CD4-positive, alpha-beta T cell treated with Interleukin-21 for 1 hour (primary cell): ENCODE results near the gene THADA.

Experiments used
- DNase-seq: peaks from one replicate; pipeline ENCODE4 v3.0.0-alpha.2; 2020

The THADA gene

DNA sequence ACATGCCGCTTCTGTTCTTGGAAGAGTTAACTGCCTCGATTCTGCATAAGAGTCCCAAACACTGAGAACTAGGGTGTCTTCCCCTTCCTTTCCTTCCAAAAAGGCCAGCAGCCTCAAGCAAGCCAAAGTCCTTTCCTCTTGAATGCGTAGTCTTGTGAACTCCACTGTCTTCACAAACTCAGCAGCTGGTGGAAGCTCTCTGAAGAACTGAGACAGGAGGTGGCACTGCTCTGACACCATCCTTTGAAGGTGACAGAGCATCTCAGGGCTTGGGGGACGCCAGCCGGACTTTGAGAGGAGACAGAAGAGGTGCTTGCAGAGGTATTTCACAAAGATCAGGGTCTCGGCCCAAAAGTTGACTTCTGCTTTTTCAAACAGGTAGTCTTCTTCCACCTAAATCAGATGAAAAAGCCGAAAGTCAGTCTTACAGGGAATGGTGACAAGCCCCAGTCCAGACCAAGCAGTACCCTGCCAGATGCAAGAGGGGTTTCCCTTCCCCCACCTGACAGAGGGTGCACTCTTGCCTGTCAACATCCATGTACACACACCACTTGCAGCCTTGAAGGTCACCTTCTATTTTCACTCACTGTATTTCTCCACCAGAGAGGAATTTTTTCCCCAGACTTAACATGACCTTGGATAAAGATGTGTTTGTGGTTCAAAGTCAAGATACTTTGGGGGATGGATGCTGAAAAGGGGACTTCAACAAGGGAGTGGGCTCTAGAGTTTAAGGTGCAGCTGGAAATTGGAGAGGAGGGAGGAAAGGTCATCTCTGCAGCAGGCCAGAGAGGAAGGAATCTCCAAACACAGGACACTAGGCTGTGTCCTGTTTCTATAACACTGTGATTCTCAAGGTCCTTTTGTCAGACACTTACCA, 364.6 kb downstream of the THADA start:
- no peak for DNase-seq

DNA sequence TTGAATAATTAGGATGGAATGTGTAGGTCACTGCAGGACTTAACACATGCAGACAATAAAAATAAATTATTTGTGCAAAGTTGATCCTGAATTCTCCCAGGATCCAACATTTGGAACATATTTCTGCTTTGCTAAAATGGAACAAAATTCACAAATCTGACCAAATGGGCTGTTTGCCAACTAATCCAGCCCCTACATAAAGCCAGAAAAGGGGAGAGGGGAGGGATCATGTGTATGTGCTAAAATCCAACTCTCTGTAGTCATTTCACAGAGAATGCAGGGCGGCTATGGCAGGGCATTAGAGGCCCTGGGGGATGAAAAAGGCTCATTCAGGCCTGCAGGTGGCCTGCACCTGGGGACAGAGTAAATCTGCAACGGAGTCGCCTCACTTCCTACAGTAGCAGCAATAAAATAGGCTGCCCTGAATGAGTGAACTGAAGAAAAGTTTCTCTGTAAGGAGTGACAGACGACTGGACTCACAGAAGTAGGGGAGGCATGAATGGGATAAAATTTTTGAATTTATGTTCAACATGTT, 365.4 kb downstream of the THADA start:
- no peak for DNase-seq

- peak; percentile 48 for DNase-seq
Observed at GRCh38 chr2:43228756-43229659, 366.8 kb downstream of the THADA start.

DNA sequence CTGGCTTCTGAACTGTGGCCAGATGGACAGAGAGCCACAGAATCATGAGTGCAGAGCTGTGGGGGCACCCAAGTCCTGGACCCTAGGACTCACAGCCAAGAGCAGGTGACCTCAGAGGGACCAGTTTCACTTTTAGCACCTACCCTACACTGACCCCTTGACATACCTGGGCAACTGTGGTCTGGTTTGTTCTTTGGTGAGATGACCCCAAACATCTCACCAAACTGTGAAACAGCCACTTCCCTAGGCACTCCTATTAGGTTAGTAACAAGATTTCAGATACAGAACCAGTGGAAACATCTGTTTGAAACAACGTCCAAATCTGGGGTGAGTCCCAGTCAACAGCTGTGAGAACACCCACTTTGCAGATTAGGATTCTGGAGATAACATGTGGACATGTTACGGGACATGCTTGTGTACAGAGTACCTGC, 367.5 kb downstream of the THADA start:
- no peak for DNase-seq

DNA sequence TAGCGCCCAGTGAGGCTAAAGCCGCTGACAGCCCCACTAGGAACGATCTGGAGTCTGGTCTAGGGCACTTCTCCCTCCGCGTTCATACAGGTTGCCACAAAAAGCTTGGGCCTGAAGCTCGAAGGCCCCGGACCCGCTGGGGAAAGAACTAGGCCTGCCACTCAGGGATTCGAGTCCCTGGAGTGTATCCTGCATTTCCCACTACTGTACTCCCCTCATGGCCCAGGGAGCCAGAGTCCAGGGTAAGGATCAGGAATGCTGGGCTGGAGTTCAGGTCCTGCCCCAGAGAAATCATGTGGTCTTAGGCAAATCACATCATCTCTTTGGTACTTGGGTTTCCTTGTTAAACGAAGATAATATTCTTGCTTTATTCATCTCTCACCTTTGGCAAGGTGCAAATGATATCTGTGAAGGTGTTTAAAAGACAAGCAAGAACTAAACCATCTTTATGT, 368.0 kb downstream of the THADA start:
- peak; percentile 18 for DNase-seq

DNA sequence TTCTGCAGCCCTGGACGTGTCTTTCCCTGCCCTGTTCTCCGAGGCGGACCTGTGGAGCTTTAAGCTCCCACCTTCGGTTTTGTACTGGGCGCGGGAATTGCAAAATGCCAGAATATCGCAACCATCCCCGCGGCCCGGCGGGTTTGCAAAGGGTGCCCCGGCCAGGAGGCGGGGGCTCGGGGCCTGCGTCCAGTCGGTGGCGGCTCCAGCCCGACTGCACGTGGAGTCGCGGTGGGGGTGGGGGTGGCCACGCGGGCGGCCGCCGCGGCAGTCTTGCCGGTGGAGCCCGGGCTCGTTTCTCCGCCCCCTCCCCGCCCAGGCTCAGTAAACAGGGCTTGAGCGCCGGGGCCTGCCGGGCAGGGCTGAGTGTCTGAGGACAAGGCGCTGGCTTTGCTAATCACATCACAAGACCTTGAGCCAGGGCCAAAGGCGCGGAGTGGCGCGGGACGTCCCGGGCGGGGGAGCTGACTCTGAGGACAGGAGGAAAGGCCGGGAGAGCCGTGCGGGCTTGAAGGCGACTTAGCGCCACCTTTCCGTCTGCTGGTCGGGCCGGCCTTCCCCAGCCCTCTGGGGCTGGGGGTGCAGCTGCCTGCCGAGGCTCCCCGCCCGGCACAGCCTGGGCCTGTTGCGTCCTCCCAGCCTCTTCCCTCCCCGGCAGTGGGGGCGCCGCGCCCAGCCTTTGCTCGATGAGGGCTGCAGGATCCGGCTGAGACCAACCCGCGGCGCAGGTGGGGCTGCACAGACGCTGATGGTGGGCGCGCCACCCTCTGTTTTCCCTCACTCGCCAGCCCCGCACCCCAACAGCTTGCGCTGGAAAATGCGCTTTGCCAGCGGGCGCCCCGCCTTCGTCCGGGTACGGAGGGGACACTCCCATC, 368.6 kb downstream of the THADA start:
- DNase-seq: peak; percentile 56

DNA sequence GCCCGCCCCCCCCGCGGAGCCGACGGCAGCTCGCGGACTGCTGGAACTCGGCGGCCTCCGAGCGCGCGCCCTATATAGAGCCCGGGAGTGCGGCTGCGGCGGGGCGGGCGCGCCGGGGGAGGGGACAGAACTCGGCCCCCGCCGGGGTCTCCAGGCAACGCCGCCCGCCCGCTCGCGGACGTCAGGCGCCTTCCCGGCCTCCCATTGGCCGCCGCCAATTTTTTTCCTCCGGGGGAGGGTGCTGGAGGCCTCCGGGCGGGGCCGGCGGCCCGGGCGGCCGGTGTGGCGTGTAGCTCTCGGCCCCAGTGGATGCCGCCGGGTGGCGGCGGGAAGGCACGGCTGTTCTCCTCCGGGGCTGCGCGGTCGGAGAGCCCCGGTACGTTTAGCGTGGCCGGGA, 369.3 kb downstream of the THADA start, which contains the start of gene ZFP36L2:
TSS of gene ZFP36L2 (minus strand) at position 49 of the 397 bp plus-strand sequence. CDS start 291 bp downstream, outside the sequence.
- peak; percentile 96 for DNase-seq

- DNase-seq: peak; percentile 84
Observed at GRCh38 chr2:43225788-43226557, 369.9 kb downstream of the THADA start.

DNA sequence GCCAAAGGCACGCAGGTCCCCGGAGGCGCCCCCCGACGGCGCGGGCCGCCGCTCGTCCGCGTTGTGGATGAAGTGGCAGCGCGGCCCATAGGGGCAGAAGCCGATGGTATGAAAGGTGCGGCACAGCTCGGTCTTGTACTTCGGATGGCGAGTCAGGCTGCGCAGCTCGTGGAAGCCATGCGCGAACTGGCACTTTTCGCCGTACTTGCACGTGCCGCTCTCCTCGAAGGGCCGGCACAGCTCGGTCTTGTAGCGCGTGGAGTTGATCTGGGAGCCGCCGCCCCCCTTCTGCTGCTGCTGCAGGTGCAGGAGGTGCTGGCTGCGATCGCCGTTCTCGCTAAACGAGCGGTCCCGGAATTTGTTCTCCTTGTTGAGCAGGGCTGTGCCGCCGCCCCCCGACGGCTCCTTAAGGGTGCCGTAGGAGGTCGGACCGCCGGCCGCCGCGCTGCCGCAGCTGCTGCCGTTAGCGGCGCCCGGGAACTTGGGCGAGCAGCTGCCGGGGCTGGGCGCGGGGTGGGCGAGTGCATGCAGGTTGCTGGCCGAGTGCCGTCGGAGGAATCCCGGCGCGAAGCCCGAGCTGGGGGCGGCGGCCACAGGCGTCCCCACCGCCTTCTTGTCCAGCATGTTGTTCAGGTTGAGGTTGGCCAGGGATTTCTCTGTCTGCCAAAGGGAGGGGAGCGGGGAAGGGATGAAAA, 370.6 kb downstream of the THADA start:
- peak; percentile 72 for DNase-seq

DNA sequence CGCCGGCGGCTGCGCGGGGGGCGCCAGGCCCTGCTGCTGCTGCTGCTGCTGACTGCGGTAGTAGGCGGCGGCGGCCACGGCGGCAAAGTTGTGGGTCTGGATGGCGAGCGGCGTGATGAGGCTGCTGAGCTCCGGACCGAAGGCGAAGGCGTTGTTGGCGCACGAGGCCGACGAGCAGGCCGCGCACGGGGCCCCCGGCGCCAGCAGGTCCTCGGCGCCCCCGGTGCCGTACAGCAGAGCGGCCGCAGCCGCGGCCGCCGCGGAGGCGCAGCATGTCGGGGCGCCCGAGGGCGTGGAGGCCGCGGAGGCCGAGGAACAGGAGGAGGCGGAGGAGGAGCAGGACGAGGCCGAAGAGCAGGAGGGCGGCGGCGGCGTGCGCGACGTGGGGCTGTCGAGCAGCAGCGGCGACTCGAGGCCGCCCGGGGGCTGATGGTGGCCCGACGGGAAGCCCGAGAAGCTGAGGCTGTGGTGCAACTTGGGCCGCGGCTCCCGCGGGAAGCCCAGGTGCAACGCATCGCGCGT, 371.2 kb downstream of the THADA start:
- peak; percentile 55 for DNase-seq

- DNase-seq: peak; percentile 78
Observed at GRCh38 chr2:43224131-43224570, 371.7 kb downstream of the THADA start.

DNA sequence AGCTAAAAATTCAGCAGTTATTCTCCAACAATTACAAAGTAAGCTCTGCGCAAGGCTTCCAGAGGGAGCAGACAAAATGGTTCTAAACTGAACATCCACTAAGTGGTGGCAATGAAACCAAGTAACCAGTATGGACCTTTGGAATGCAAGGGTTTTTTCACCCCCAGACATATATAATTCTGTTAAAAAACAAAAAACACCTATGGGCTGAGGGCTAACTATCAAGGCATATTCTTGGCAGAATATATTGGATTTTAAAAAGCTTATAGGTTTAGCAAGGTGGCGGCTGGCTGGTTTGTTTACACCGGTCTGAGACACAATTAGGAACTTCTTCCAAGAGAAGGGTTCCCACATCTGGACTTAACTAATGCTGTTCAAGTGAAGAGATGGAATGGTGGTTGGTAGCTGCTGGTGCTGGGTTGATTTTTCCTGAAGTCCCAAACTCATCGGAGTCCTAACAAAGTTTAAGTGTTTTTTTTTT, 372.3 kb downstream of the THADA start:
- DNase-seq: peak; percentile 30

GRCh38 chr2:43222475-43223309, 373.1 kb downstream of the THADA start:
- DNase-seq: peak; percentile 27

- DNase-seq: peak; percentile 57
Observed at GRCh38 chr2:43221763-43222474, 373.9 kb downstream of the THADA start.

DNA sequence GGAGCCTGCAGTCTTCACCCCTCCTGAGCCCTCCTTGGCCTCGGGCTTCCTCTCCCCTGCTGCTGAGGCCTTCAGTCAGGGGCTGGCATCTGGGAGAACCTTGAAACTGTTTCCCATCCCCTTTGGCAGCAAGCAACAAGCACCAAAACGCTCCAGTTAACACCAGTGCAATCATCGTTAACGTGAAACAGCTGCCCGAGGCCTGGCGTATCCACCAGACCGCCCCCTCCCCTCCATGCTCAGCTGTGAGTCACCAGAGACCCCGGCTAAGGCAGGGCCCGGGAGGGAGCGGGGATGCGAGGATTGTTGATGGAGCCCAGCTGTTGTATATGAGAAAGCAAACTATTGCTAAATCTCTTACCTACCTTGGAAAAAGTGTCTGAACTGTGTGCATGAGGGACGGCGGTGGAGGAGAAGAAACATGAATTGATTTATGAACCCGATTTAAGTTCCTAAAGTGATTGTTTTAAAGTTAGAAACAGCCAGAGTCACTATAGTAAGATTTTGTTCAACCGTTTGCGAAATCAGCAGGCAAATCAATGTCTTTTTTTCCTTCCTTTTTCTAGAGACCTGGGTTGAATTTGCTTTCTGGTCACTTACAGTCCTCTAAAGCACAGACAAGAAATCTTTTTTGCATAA, 374.6 kb downstream of the THADA start:
- peak; percentile 40 for DNase-seq

GRCh38 chr2:43220760-43221123, 375.1 kb downstream of the THADA start:
- DNase-seq: peak; percentile 17

- no peak for DNase-seq
Observed at GRCh38 chr2:43220229-43220751, 375.5 kb downstream of the THADA start.
